ENCODE measurements around the gene TAF5. TPM values are rescaled to one million over a fixed set of nuclear protein-coding genes. Genes with fewer than 3 reads are reported as not detected.

The TAF5 gene
- total and polyA plus RNA-seq, 2 experiments from 2014 or later = 10.4 to 25.9 TPM

- Histone ChIP-seq H3F3A (replicated peaks; ENCODE audit: low read depth) (peaks cover 5% of the 10 kb centered on the region; the same call in 1 of the 2 replicates), H2AFZ (no peak overlapping the region), H3K36me3 (ENCODE audit: insufficient read depth) (peaks cover 89% of the 10 kb centered on the region), H3K9me2 (ENCODE audit: insufficient read depth) (no peaks in the 10 kb centered on the region), H3K4me2 (no peak overlapping the region), H3K27ac (ENCODE audit: low read depth) (no peak overlapping the region), H4K20me1 (replicated peaks; ENCODE audit: insufficient read depth) (peaks cover 21% of the 10 kb centered on the region), H3K27me3 (ENCODE audit: insufficient read depth) (no peaks in the 10 kb centered on the region), H3K79me2 (replicated peaks; ENCODE audit: insufficient read depth) (no peaks in the 10 kb centered on the region), H3K4me1 (ENCODE audit: insufficient read depth) (no peaks in the 10 kb centered on the region), H3K4me3 (no peak overlapping the region)
- Mint-ChIP-seq H3K9me3 (no peaks in the 10 kb centered on the region), H3K4me1 (no peaks in the 10 kb centered on the region), H3K36me3 (ENCODE audit: low read depth) (peaks cover 92% of the 10 kb centered on the region), H3K4me3 (no peak overlapping the region), H3K27ac (no peak overlapping the region), H3K27me3 (ENCODE audit: insufficient read depth, low read depth, poor library complexity) (peaks cover 2% of the 10 kb centered on the region)
- no peak for TF ChIP-seq CREB1 (CRISPR knock-in tag; IDR thresholded peaks at IDR 0.05; ENCODE audit: low read depth)
- TF ChIP-seq REST (IDR thresholded peaks at IDR 0.05; ENCODE audit: unreplicated experiment) = no peak
- TF ChIP-seq STAT1 (IDR thresholded peaks at IDR 0.05; ENCODE audit: unreplicated experiment) = no peak
- no peak for TF ChIP-seq CTCF (conservative IDR thresholded peaks at IDR 0.05; ENCODE audit: low read depth in 2 of 2)
- no peak for TF ChIP-seq NANOG (IDR thresholded peaks at IDR 0.05; ENCODE audit: borderline replicate concordance)
- no peak for TF ChIP-seq POLR2AphosphoS5 (IDR thresholded peaks at IDR 0.05; ENCODE audit: low read depth)
- TF ChIP-seq ZNF114 (CRISPR knock-in tag; IDR thresholded peaks at IDR 0.05) = no peak
- TF ChIP-seq ETS1 (IDR thresholded peaks at IDR 0.05) = no peak
- TF ChIP-seq JUNB (IDR thresholded peaks at IDR 0.05; ENCODE audit: unreplicated experiment) = no peak
- no peak for TF ChIP-seq EZH2 (IDR thresholded peaks at IDR 0.05; ENCODE audit: low read depth, unreplicated experiment)
- no peak for TF ChIP-seq EZH2phosphoT487 (IDR thresholded peaks at IDR 0.05; ENCODE audit: unreplicated experiment)
- TF ChIP-seq ZNF331 (CRISPR knock-in tag; IDR thresholded peaks at IDR 0.05; ENCODE audit: low read depth) = no peak
- TF ChIP-seq ZNF462 (CRISPR knock-in tag; IDR thresholded peaks at IDR 0.05) = no peak
- no peak for ATAC-seq
- DNase-seq (ENCODE audit: low spot score) = no peak
Measured at GRCh38 chr10:103415581-103415980, 47.8 kb downstream of the TAF5 start.
